ENCODE results near the gene PMF1. TPM values are rescaled to one million over a fixed set of nuclear protein-coding genes. Genes with fewer than 3 reads are reported as not detected.
A peak's percentile ranks its signal among the peaks of the same experiment; 100 is the strongest.

PMF1 gene
- total RNA-seq, 1 donor from 2014 or later = 62.0 TPM

- Mint-ChIP-seq H3K9me3 (no peaks in the 10 kb centered on the region), H3K4me1 (ENCODE audit: unreplicated experiment) (peaks cover 4% of the 10 kb centered on the region), H3K27ac (peak overlapping the region; percentile 55), H3K36me3 (no peaks in the 10 kb centered on the region), H3K27me3 (no peaks in the 10 kb centered on the region), H3K4me3 (no peak overlapping the region)
- no peak for TF ChIP-seq CTCF (conservative IDR thresholded peaks at IDR 0.05)
- DNase-seq (ENCODE audit: extremely low spot score, unreplicated experiment) = no peak
Measured at GRCh38 chr1:156244712-156245111, 31.9 kb downstream of the PMF1 start.

DNA sequence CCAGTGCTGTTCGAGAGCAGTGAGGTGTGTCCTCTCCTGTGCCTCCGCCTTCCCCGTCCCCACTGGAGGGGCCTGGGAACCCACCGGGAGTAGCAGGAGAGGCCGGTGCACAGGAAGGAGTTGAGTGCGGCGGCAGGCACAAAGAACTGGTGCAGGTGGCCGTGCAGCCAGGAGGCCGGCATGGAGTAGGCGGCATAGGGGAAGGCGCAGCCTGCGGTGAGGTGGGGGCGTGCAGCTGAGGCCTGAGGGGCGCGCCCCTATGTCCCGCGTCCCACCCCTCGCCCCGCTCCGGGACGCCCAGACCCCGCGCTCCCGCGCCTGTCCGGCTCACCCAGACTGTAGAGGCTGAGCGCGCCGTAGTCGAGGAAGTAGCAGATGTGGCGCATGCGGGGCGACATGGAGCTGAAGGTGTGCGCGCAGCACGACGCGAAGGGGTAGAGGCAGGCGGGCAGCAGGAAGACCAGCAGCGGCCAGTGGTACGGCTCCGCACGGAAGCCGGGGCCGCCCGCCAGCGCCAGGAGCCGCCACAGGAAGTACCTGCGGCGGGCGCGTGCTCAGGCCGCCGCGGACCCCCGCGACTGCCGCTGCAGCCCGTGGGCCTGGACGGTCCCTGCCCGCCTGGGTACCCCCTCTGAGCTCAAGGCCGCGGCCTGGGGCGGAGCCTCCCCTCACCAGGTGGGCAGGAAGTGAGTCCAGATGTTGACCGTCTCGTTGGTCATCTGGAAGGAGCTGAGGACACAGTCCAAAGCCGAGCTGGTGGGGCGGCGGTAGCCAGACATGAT, 32.8 kb downstream of the PMF1 start:
- no peak for TF ChIP-seq CTCF (conservative IDR thresholded peaks at IDR 0.05)
- H3K4me1 Mint-ChIP-seq (ENCODE audit: unreplicated experiment) = peaks cover 4% of the 10 kb centered on the region
- peak overlapping the region; percentile 55 for H3K27ac Mint-ChIP-seq
- peaks cover 4% of the 10 kb centered on the region for H3K36me3 Mint-ChIP-seq
- DNase-seq (ENCODE audit: extremely low spot score, unreplicated experiment) = no peak
- no peaks in the 10 kb centered on the region for H3K9me3 Mint-ChIP-seq
- no peaks in the 10 kb centered on the region for H3K27me3 Mint-ChIP-seq
- no peak overlapping the region for H3K4me3 Mint-ChIP-seq

- no peaks in the 10 kb centered on the region for H3K9me3 Mint-ChIP-seq
- H3K4me1 Mint-ChIP-seq (ENCODE audit: unreplicated experiment) = peaks cover 4% of the 10 kb centered on the region
- H3K27ac Mint-ChIP-seq = no peak overlapping the region
- DNase-seq (ENCODE audit: extremely low spot score, unreplicated experiment) = no peak
- TF ChIP-seq CTCF (conservative IDR thresholded peaks at IDR 0.05) = no peak
- no peaks in the 10 kb centered on the region for H3K27me3 Mint-ChIP-seq
- H3K4me3 Mint-ChIP-seq = no peak overlapping the region
- H3K36me3 Mint-ChIP-seq = peaks cover 4% of the 10 kb centered on the region
Measured at GRCh38 chr1:156246241-156246780, 33.5 kb downstream of the PMF1 start.

DNA sequence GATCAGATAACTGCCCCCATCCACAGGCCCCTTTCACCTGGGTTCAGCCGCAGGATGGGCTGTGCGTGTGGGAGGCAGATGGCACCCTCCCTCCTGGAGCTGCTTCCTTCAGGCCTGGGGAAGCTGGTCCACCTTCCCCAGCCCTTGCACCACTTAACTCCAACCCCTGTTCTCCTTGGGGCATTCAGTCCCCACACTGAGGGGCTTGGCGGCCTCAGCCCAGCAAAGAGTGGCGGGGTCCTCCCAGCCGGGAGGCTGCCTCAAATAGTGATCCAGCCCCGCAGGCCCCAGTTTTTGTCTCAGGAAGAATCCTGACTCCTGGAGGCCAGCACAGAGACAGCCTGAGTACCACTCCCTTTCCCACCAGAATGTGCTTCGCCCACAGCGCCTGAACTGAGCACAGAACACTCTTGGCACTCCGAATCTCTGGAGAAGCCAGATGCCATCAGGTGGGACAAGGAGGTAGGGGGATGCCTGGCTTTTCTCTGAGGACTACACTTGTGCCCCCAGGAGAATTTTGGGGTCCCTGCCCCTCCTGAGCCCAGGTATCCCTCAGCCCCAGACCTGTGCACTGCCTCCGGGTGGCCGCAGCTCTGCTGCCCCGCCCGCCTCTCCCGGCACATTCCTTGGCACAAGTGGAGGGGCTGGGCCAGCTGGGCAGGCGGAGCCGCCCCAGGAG, 34.1 kb downstream of the PMF1 start:
- Mint-ChIP-seq H3K9me3 (no peaks in the 10 kb centered on the region), H3K4me1 (ENCODE audit: unreplicated experiment) (peaks cover 4% of the 10 kb centered on the region), H3K27me3 (no peaks in the 10 kb centered on the region), H3K4me3 (no peak overlapping the region), H3K27ac (no peak overlapping the region), H3K36me3 (peaks cover 4% of the 10 kb centered on the region)
- DNase-seq (ENCODE audit: extremely low spot score, unreplicated experiment) = no peak
- TF ChIP-seq CTCF (conservative IDR thresholded peaks at IDR 0.05) = no peak

DNA sequence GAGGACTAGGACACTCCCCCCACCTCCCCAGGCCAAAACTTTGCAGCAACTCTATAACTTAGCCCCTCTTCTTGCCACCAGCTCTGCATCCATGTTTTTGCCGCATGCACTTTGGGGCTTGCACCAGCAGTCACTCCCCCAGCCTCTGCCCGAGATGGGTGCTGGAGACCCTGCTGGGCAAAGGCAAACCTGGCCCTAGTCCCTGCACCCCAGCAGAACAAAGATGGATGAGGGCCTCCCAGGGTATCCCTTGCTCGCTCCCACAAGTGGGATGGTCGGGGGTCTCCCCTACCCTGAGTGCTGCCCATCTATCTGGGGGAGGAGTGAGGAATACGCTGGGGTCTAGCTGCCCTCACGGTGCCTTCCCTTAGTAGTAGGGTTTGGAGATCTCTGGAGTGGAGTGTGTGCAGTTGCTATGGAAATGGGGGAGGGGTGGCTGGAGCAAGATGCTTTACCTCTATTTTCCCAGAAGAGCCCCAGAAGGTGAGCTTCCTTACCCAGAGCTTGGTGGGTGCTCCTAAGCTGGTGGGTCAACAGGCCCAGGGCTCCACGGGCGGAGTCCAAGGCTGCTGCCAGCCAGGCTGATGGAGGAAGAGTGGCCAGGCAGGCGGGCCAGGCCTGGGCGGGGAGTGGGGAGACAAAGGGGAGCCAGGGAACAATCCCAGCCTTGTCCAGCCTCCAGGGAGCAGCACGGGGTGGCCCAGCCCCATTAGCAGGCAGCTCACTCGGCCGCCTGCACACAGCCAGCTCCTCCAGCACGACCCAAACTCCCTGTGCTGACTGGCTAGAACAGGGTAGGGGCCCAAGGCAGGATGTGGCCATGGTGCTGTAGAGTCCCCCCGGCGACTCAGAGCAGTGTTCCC, 34.9 kb downstream of the PMF1 start, which contains the start of gene PAQR6:
PAQR6 (minus strand) TSS at position 597 of the 863 bp plus-strand sequence. CDS start 1,325 bp downstream, outside the sequence.
- no peaks in the 10 kb centered on the region for H3K9me3 Mint-ChIP-seq
- no peak for DNase-seq (ENCODE audit: extremely low spot score, unreplicated experiment)
- H3K27ac Mint-ChIP-seq = peak within 1 kb of the TSS; percentile 34
- peaks cover 6% of the 10 kb centered on the region for H3K36me3 Mint-ChIP-seq
- H3K4me1 Mint-ChIP-seq (ENCODE audit: unreplicated experiment) = peaks cover 4% of the 10 kb centered on the region
- H3K4me3 Mint-ChIP-seq = no peak within 1 kb of the TSS
- no peak for TF ChIP-seq CTCF (conservative IDR thresholded peaks at IDR 0.05)
- H3K27me3 Mint-ChIP-seq = no peaks in the 10 kb centered on the region

Measured in type B pancreatic cell (in vitro differentiated cells).